H9 (cell line): ENCODE data around the gene GRB10. TPM values are rescaled to one million over a fixed set of nuclear protein-coding genes. Genes with fewer than 3 reads are reported as not detected.

ENCODE experiments used
- DNase-seq: peaks from one replicate; pipeline ENCODE4 v3.0.0-alpha.2; 2017
- H2AFZ ChIP-seq: one replicate; pipeline ENCODE4 v1.6.1; 2013; ENCODE audit warnings: mild to moderate bottlenecking, low read length, control low read depth, moderate library complexity
- H2AK5ac ChIP-seq: 2 replicates; pipeline ENCODE4 v1.6.1; 2013; ENCODE audit warnings: low read length, control low read depth, mixed read lengths; ENCODE audit not compliant: insufficient read length
- H2BK120ac ChIP-seq: one replicate; pipeline ENCODE4 v1.6.1; 2013; ENCODE audit warnings: low read depth, mild to moderate bottlenecking, low read length, control low read depth, inconsistent platforms; ENCODE audit not compliant: poor library complexity, severe bottlenecking
- H2BK12ac ChIP-seq: 2 replicates; pipeline ENCODE4 v1.6.1; 2013; ENCODE audit warnings: low read length, control low read depth, mixed read lengths, low read depth; ENCODE audit not compliant: insufficient read length
- H2BK15ac ChIP-seq: 2 replicates; pipeline ENCODE4 v1.6.1; 2013; ENCODE audit warnings: low read depth, low read length, control low read depth
- H2BK20ac ChIP-seq: one replicate; pipeline ENCODE4 v1.6.1; 2013; ENCODE audit warnings: low read depth, mild to moderate bottlenecking, low read length, control low read depth, inconsistent platforms; ENCODE audit not compliant: poor library complexity, severe bottlenecking
- H2BK5ac ChIP-seq: 2 replicates; pipeline ENCODE4 v1.6.1; 2013; ENCODE audit warnings: low read length, control low read depth, mixed read lengths; ENCODE audit not compliant: insufficient read length
- H3K14ac ChIP-seq: 2 replicates; pipeline ENCODE4 v1.6.1; 2013; ENCODE audit warnings: low read length, control low read depth; ENCODE audit not compliant: insufficient read depth
- H3K18ac ChIP-seq: 2 replicates; pipeline ENCODE4 v1.6.1; 2013; ENCODE audit warnings: low read depth, mild to moderate bottlenecking, mixed read lengths, low read length, control low read depth; ENCODE audit not compliant: insufficient read length
- H3K23ac ChIP-seq: 2 replicates; pipeline ENCODE4 v1.6.1; 2013; ENCODE audit warnings: low read length, control low read depth, mixed read lengths, low read depth; ENCODE audit not compliant: insufficient read length
- H3K23me2 ChIP-seq: 2 replicates; pipeline ENCODE4 v1.6.1; 2013; ENCODE audit warnings: low read depth, mild to moderate bottlenecking, mixed read lengths, low read length, control low read depth; ENCODE audit not compliant: insufficient read length, poor library complexity, severe bottlenecking
- H3K27ac ChIP-seq: 2 replicates; pipeline ENCODE4 v1.5.1; 2013; ENCODE audit warnings: low read length, control low read depth, mixed read lengths, low read depth; ENCODE audit not compliant: insufficient read length
- H3K27me3 ChIP-seq: 2 replicates; pipeline ENCODE4 v1.6.1; 2013; ENCODE audit warnings: low read length, control low read depth, inconsistent platforms; ENCODE audit not compliant: insufficient read depth
- H3K4ac ChIP-seq: 2 replicates; pipeline ENCODE4 v1.6.1; 2013; ENCODE audit warnings: low read depth, mild to moderate bottlenecking, control low read depth, inconsistent platforms, low read length, moderate library complexity
- H3K4me1 ChIP-seq: 2 replicates; pipeline ENCODE4 v1.6.1; 2013; ENCODE audit warnings: low read length, control low read depth, inconsistent platforms; ENCODE audit not compliant: insufficient read depth
- H3K4me2 ChIP-seq: 2 replicates; pipeline ENCODE4 v1.6.1; 2013; ENCODE audit warnings: low read length, control low read depth, mixed read lengths; ENCODE audit not compliant: insufficient read length, insufficient read depth
- H3K56ac ChIP-seq: 2 replicates; pipeline ENCODE4 v1.6.1; 2013; ENCODE audit warnings: low read depth, mild to moderate bottlenecking, mixed read lengths, low read length, control low read depth; ENCODE audit not compliant: insufficient read length
- H3K79me1 ChIP-seq: 2 replicates; pipeline ENCODE4 v1.6.1; 2013; ENCODE audit warnings: low read depth, mild to moderate bottlenecking, moderate library complexity, low read length, control low read depth, inconsistent platforms; ENCODE audit not compliant: insufficient read depth, poor library complexity, severe bottlenecking
- H3K79me2 ChIP-seq: 2 replicates; pipeline ENCODE4 v1.6.1; 2013; ENCODE audit warnings: low read length, control low read depth, inconsistent platforms; ENCODE audit not compliant: insufficient read depth
- H3K9ac ChIP-seq: 2 replicates; pipeline ENCODE4 v1.6.1; 2013; ENCODE audit warnings: low read length, control low read depth, mixed read lengths; ENCODE audit not compliant: insufficient read length; ENCODE audit errors: extremely low read depth
- H3K9me3 ChIP-seq: one replicate; pipeline ENCODE4 v1.6.1; 2013; ENCODE audit warnings: low read depth, low read length, inconsistent platforms; ENCODE audit not compliant: control insufficient read depth
- H3T11ph ChIP-seq: one replicate; pipeline ENCODE4 v1.6.1; 2013; ENCODE audit warnings: mild to moderate bottlenecking, low read length, control low read depth, inconsistent platforms
- H4K20me1 ChIP-seq: one replicate; pipeline ENCODE4 v1.6.1; 2013; ENCODE audit not compliant: control insufficient read depth, insufficient read length, insufficient read depth
- H4K5ac ChIP-seq: 2 replicates; pipeline ENCODE4 v1.6.1; 2013; ENCODE audit warnings: low read depth, mild to moderate bottlenecking, mixed read lengths, low read length, control low read depth; ENCODE audit not compliant: insufficient read length
- H4K8ac ChIP-seq: replicated peaks from 2 replicates; pipeline ENCODE4 v1.6.1; 2013; ENCODE audit warnings: low read length, control low read depth, mixed read lengths, low read depth; ENCODE audit not compliant: insufficient read length
- H4K91ac ChIP-seq: 2 replicates; pipeline ENCODE4 v1.6.1; 2013; ENCODE audit warnings: low read depth, mild to moderate bottlenecking, moderate library complexity, mixed read lengths, low read length, control low read depth; ENCODE audit not compliant: insufficient read length
- H3K27ac Mint-ChIP-seq, 3 experiments: 2 replicates in 2 of 3; 3 replicates in 1 of 3; pipeline ENCODE4 v1.8.0; 2020 to 2021; ENCODE audit warnings: mixed read lengths in 3 of 3, mild to moderate bottlenecking in 1 of 3, moderate library complexity in 1 of 3
- H3K27me3 Mint-ChIP-seq: 2 replicates; pipeline ENCODE4 v1.8.0; 2021; ENCODE audit warnings: low read depth, mild to moderate bottlenecking, moderate library complexity, mixed read lengths
- H3K36me3 Mint-ChIP-seq, 3 experiments: 2 replicates in 2 of 3; 3 replicates in 1 of 3; pipeline ENCODE4 v1.8.0; 2020 to 2021; ENCODE audit warnings: low read depth in 3 of 3, mixed read lengths in 3 of 3; ENCODE audit not compliant: insufficient read depth in 1 of 3
- H3K4me1 Mint-ChIP-seq, 2 experiments: 2 replicates each; pipeline ENCODE4 v1.8.0; 2020; ENCODE audit warnings: mixed read lengths in 2 of 2
- H3K4me3 Mint-ChIP-seq, 2 experiments: 2 replicates in 1 of 2; 3 replicates in 1 of 2; pipeline ENCODE4 v1.8.0; 2020 to 2021; ENCODE audit warnings: mild to moderate bottlenecking in 2 of 2, mixed read lengths in 2 of 2, moderate library complexity in 1 of 2
- H3K9me3 Mint-ChIP-seq, 2 experiments: 2 replicates in 1 of 2; 3 replicates in 1 of 2; pipeline ENCODE4 v1.8.0; 2020; ENCODE audit warnings: mild to moderate bottlenecking in 2 of 2, mixed read lengths in 2 of 2, moderate library complexity in 1 of 2
- CTCF ChIP-seq: fragments of 200-600 bp; sonication (generic); conservative IDR thresholded peaks from 3 replicates; pipeline ENCODE4 v1.8.0; 2021; ENCODE audit warnings: antibody characterized with exemption, mild to moderate bottlenecking
- WGBS: extraction: QIAGEN DNeasy Blood & Tissue Kit; methylation state at CpG from one replicate; pipeline ENCODE4 v1.1.7; 2013; ENCODE audit warnings: missing lambda C conversion rate, low lambda C conversion rate, mixed read lengths; ENCODE audit not compliant: insufficient read length; ENCODE audit errors: extremely low coverage; 5-methylcytosine and 5-hydroxymethylcytosine counted together
- total RNA-seq: library from RNA; stranded (reverse); gene quantifications from 2 replicates; pipeline ENCODE4 v1.2.1, GENCODE V29; 2021

The GRB10 gene
- total RNA-seq, 1 experiment from 2014 or later, result 108 TPM

GRCh38 chr7:50603287-50603686 is 179.4 kb downstream of the GRB10 start:
- Histone ChIP-seq H2BK12ac (no peak overlapping the region), H2BK5ac (no peak overlapping the region), H4K8ac (no peak overlapping the region), H3K23me2 (no peaks in the 10 kb centered on the region), H3K18ac (no peak overlapping the region), H4K5ac (no peak overlapping the region), H3K4me2 (no peak overlapping the region), H2BK120ac (no peak overlapping the region), H3K27ac (no peak overlapping the region), H3K9me3 (no peaks in the 10 kb centered on the region), H3K56ac (no peak overlapping the region), H3K9ac (no peak overlapping the region), H3K79me1 (no peaks in the 10 kb centered on the region), H2BK20ac (no peak overlapping the region), H3K79me2 (no peaks in the 10 kb centered on the region), H4K20me1 (no peaks in the 10 kb centered on the region), H3K4me1 (no peaks in the 10 kb centered on the region), H2AK5ac (no peak overlapping the region), H3K27me3 (no peaks in the 10 kb centered on the region), H2AFZ (no peak overlapping the region), H4K91ac (no peak overlapping the region), H3T11ph (no peak overlapping the region), H3K14ac (no peak overlapping the region), H3K23ac (no peak overlapping the region), H3K4ac (no peak overlapping the region), H2BK15ac (no peak overlapping the region)
- H3K4me3 Mint-ChIP-seq, result no peak overlapping the region
- peaks cover 22 to 23% of the 10 kb centered on the region in 2 experiments for H3K4me1 Mint-ChIP-seq
- no peak for TF ChIP-seq CTCF
- H3K36me3 Mint-ChIP-seq, result peaks cover 29 to 82% (median 53%) of the 10 kb centered on the region in 3 experiments
- no peak for DNase-seq
- no peaks in the 10 kb centered on the region for H3K27me3 Mint-ChIP-seq
- no peaks in the 10 kb centered on the region for H3K9me3 Mint-ChIP-seq
- peak overlapping the region in 1 of 3 experiments; percentile 84; a peak in 2 of 7 replicates for H3K27ac Mint-ChIP-seq
- WGBS, result no CpG with 5 or more reads among the region's 7 CpGs
